Mesendoderm (in vitro differentiated cells): ENCODE data around the gene HCN2.
A peak's percentile ranks its signal among the peaks of the same experiment; 100 is the strongest.

Experiments
- DNase-seq: peaks from one replicate; pipeline ENCODE4 v3.0.0; 2013
- H2AK5ac ChIP-seq: 2 replicates; pipeline ENCODE4 v1.6.1; 2013; ENCODE audit warnings: low read length, inconsistent platforms
- H2BK120ac ChIP-seq: 2 replicates; pipeline ENCODE4 v1.6.1; 2013; ENCODE audit warnings: low read depth, mild to moderate bottlenecking, low read length, moderate library complexity, mixed read lengths
- H2BK15ac ChIP-seq: replicated peaks from 2 replicates; pipeline ENCODE4 v1.6.1; 2013; ENCODE audit warnings: low read depth, mild to moderate bottlenecking, moderate library complexity
- H2BK5ac ChIP-seq: 2 replicates; pipeline ENCODE4 v1.6.1; 2013; ENCODE audit warnings: low read length, inconsistent platforms
- H3K18ac ChIP-seq: 2 replicates; pipeline ENCODE4 v1.6.1; 2013; ENCODE audit warnings: mild to moderate bottlenecking, low read length, mixed read lengths
- H3K23ac ChIP-seq: one replicate; pipeline ENCODE4 v1.6.1; 2013; ENCODE audit warnings: low read length
- H3K27ac ChIP-seq: 2 replicates; pipeline ENCODE4 v1.5.1; 2013; ENCODE audit warnings: low read depth, mild to moderate bottlenecking, inconsistent platforms, low read length, moderate library complexity
- H3K27me3 ChIP-seq: 2 replicates; pipeline ENCODE4 v1.6.1; 2013; ENCODE audit warnings: low read length, control low read depth, mild to moderate bottlenecking, inconsistent platforms; ENCODE audit not compliant: insufficient read depth, poor library complexity
- H3K36me3 ChIP-seq: 2 replicates; pipeline ENCODE4 v1.6.1; 2013; ENCODE audit warnings: low read length, inconsistent platforms; ENCODE audit not compliant: control insufficient read depth, insufficient read depth
- H3K4ac ChIP-seq: one replicate; pipeline ENCODE4 v1.6.1; 2013; ENCODE audit warnings: low read depth, mild to moderate bottlenecking, low read length, moderate library complexity
- H3K4me1 ChIP-seq: 2 replicates; pipeline ENCODE4 v1.6.1; 2013; ENCODE audit warnings: low read depth, low read length, inconsistent platforms; ENCODE audit not compliant: control insufficient read depth
- H3K4me2 ChIP-seq: 2 replicates; pipeline ENCODE4 v1.6.1; 2013; ENCODE audit warnings: low read length
- H3K4me3 ChIP-seq: 2 replicates; pipeline ENCODE4 v1.5.1; 2013; ENCODE audit warnings: mild to moderate bottlenecking, low read length
- H3K56ac ChIP-seq: one replicate; pipeline ENCODE4 v1.6.1; 2013; ENCODE audit warnings: low read length
- H3K79me1 ChIP-seq: 2 replicates; pipeline ENCODE4 v1.6.1; 2013; ENCODE audit warnings: low read length, inconsistent platforms
- H3K79me2 ChIP-seq: 2 replicates; pipeline ENCODE4 v1.6.1; 2013; ENCODE audit warnings: mild to moderate bottlenecking, low read length; ENCODE audit not compliant: control insufficient read depth, insufficient read depth
- H3K9ac ChIP-seq: 2 replicates; pipeline ENCODE4 v1.6.1; 2013; ENCODE audit warnings: low read length, inconsistent platforms
- H4K5ac ChIP-seq: one replicate; pipeline ENCODE4 v1.6.1; 2013; ENCODE audit warnings: low read length
- H4K8ac ChIP-seq: one replicate; pipeline ENCODE4 v1.6.1; 2013; ENCODE audit warnings: low read depth, mild to moderate bottlenecking, control low read depth, low read length, moderate library complexity
- WGBS: extraction: QIAGEN DNeasy Blood & Tissue Kit; methylation state at CpG from one replicate; pipeline ENCODE4 v1.1.7; 2013; ENCODE audit warnings: low lambda C conversion rate, missing lambda C conversion rate; ENCODE audit not compliant: insufficient coverage; ENCODE audit errors: extremely low coverage; 5-methylcytosine and 5-hydroxymethylcytosine counted together

HCN2 gene

DNA sequence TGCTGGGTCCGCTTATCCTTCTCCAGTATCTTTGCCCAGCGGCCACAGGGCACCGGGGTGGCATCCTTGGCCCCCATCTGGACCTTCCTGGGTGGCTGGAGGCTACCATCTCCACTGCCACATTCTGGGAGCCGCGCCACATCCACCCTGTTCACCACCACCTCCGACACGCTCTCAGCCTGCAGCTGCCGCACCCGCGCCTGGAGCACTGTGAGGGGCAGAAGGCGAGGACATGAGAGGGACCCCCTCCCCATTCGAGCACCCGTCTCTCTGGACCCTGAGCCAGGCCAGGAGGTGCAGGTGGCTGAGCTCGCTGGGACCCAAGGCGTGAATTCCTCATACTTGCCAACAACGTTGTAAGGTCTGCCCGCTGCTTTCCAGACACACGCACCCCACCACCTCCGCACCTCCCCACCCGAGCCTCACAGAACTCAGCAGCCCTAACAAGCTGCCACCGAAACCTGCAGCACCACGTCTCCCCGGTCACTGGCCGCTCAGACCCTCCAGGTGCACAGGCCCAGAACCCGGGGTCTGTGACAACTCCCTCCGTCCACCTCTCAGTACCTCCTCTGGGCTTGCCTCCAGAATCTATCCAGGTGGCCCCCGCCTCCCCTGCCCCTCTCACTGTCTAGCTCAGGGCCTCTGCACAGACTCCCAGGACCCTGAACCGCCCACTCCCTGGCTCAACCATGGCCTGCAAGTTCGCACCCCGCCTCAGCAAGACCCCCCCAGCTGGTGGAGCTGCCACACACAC, 40.5 kb downstream of the HCN2 start:
- H3K4ac ChIP-seq = no peak overlapping the region
- H3K4me3 ChIP-seq = no peak overlapping the region
- no peaks in the 10 kb centered on the region for H3K27me3 ChIP-seq
- peaks cover 3% of the 10 kb centered on the region for H3K4me1 ChIP-seq
- no peak overlapping the region for H4K8ac ChIP-seq
- H2AK5ac ChIP-seq = no peak overlapping the region
- no peak for DNase-seq
- H3K79me1 ChIP-seq = peaks cover 4% of the 10 kb centered on the region
- H4K5ac ChIP-seq = no peak overlapping the region
- H3K79me2 ChIP-seq = peaks cover 7% of the 10 kb centered on the region
- no peak overlapping the region for H3K18ac ChIP-seq
- H3K27ac ChIP-seq = no peak overlapping the region
- H3K23ac ChIP-seq = no peak overlapping the region
- no peak overlapping the region for H2BK15ac ChIP-seq
- no CpG with 5 or more reads among the region's 30 CpGs for WGBS
- no peak overlapping the region for H3K56ac ChIP-seq
- H3K9ac ChIP-seq = no peak overlapping the region
- H2BK120ac ChIP-seq = no peak overlapping the region
- no peaks in the 10 kb centered on the region for H3K36me3 ChIP-seq
- no peak overlapping the region for H2BK5ac ChIP-seq
- no peak overlapping the region for H3K4me2 ChIP-seq

DNA sequence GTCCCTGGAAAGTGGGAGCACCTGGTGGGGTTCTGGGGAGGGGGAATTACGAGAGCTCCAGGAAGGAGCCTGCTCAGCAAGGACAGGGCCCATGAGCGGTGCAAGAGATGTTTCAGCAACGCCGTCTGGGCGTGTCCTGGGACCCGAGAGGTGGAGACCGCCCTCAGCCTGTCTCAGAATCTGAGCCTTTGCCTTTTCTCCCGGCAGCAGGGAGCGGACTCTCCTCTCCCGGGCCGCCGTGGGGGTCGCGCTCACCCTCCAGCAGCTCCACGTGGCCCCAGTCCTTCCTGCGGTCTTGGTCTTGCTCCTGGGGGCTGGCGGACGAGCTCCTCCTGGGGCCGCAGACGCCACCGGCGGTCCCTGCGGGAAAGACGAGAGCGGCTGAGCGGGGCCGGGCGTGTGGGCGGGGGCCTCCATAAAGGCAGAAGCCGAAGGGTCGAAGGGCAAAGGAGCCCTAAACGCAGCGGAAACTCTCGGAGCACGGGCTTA, 42.9 kb downstream of the HCN2 start:
- DNase-seq = peak; percentile 82
- peak overlapping the region; percentile 99 for H3K56ac ChIP-seq
- no peak overlapping the region for H2AK5ac ChIP-seq
- no peak overlapping the region for H4K5ac ChIP-seq
- H2BK5ac ChIP-seq = no peak overlapping the region
- H4K8ac ChIP-seq = no peak overlapping the region
- no CpG with 5 or more reads among the region's 35 CpGs for WGBS
- peak overlapping the region; percentile 97 for H3K9ac ChIP-seq
- peak overlapping the region; percentile 70 for H3K4ac ChIP-seq
- no peak overlapping the region for H3K23ac ChIP-seq
- peaks cover 3% of the 10 kb centered on the region for H3K4me1 ChIP-seq
- H2BK15ac ChIP-seq = no peak overlapping the region
- no peaks in the 10 kb centered on the region for H3K36me3 ChIP-seq
- no peak overlapping the region for H2BK120ac ChIP-seq
- no peak overlapping the region for H3K27ac ChIP-seq
- peaks cover 7% of the 10 kb centered on the region for H3K79me2 ChIP-seq
- no peaks in the 10 kb centered on the region for H3K27me3 ChIP-seq
- peak overlapping the region; percentile 78 for H3K18ac ChIP-seq
- peaks cover 4% of the 10 kb centered on the region for H3K79me1 ChIP-seq
- peak overlapping the region; percentile 87 for H3K4me2 ChIP-seq
- peak overlapping the region; percentile 99 for H3K4me3 ChIP-seq

DNA sequence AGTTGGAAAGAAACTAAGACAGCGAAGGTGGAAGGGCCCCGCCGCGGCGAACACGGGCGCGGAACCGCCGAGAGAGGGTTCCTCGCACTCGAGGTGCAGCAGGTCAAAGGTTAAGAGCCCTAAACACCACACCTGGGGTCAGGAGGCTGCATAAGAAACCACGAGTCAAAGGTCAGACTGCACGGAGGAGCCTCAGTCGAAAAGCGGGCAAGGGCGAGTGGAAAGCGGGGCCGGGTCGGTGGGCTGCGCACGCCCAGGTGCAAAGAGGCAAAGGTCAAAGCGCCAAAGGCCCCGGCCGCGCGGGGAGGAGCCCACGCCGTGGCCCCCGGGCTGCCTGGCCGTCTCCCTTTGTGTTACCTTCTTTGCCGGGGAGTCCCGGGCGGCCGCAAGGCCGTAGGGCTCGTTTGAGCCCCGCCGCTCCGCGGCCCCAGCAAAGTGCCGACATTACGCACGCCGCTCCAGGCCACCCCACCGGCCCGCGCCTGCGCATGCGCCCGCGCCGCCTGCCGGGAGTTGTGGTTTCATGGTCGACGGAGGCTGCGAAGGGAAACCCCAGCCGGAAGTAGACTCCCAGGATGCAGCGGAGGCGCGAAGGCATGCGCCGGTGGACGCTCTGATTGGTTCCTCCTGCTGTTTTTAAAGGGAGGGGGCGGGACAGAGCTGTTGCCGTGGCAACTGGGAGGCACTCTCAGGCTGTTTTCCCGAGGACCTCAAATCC, 43.5 kb downstream of the HCN2 start, which contains the start of gene POLRMT:
Gene POLRMT, minus strand, starts transcription at position 470 of the 718 bp plus-strand sequence. Its CDS starts 25 bp downstream, at position 445.
- Histone ChIP-seq H2BK15ac (no peak within 1 kb of the TSS), H3K18ac (peak within 1 kb of the TSS; percentile 78), H2AK5ac (no peak within 1 kb of the TSS), H3K79me2 (peaks cover 7% of the 10 kb centered on the region), H3K36me3 (no peaks in the 10 kb centered on the region), H2BK120ac (no peak within 1 kb of the TSS), H3K27me3 (no peaks in the 10 kb centered on the region), H3K4ac (peak within 1 kb of the TSS; percentile 70), H3K27ac (no peak within 1 kb of the TSS), H3K4me3 (peak within 1 kb of the TSS; percentile 99), H3K9ac (peak within 1 kb of the TSS; percentile 97), H3K79me1 (peaks cover 4% of the 10 kb centered on the region), H3K4me2 (peak within 1 kb of the TSS; percentile 96), H3K56ac (peak within 1 kb of the TSS; percentile 99), H2BK5ac (no peak within 1 kb of the TSS), H4K5ac (no peak within 1 kb of the TSS), H4K8ac (no peak within 1 kb of the TSS), H3K23ac (no peak within 1 kb of the TSS), H3K4me1 (peaks cover 3% of the 10 kb centered on the region)
- peak; percentile 99 for DNase-seq
- WGBS = no CpG with 5 or more reads among the region's 67 CpGs

DNA sequence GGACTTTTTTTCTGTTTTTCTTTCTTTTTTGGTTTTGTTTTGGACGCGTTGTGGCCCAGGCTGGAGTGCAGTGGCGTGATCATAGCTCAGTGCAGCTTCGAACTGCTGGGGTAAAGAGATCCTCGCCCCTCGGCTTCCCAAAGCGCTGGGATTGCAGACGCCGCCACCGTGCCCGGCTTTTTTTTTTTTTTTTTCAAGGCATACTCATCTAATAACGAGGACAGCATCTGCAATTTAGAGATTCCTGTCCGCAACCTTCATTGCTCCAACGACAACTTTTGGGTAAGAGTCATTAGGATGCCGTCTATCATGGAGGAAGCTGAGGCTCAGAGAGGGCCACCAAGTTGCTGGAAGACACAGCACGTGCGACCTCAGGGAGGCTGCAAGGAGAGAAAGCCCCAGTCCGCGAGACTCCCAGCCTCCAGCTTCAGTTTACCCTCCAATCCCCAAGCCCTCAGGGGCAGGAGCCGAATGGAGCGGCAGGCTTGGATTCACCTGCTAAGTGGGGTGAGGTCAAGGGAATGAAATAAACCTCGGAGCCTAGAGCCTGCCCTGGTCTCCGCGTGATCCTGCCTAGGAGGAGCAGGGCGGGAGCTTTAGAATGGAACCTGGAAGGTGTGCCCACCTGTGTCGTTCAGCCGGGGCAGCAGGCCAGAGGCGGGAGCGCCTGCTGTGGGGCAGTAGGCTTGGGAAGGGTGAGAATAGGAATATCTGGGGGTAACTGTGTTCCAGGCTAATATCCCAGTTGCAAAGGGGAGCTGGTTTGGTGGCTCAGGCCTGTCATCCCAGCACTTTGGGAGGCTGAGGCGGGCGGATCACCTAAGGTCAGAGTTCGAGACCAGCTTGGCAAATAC, 44.3 kb downstream of the HCN2 start:
- Histone ChIP-seq H3K56ac (peak overlapping the region; percentile 92), H4K5ac (no peak overlapping the region), H3K9ac (peak overlapping the region; percentile 93), H3K18ac (no peak overlapping the region), H3K27ac (no peak overlapping the region), H3K23ac (no peak overlapping the region), H4K8ac (no peak overlapping the region), H3K4me1 (peaks cover 3% of the 10 kb centered on the region), H2BK15ac (no peak overlapping the region), H2AK5ac (no peak overlapping the region), H3K4me2 (peak overlapping the region; percentile 96), H3K4me3 (peak overlapping the region; percentile 82), H3K79me1 (peaks cover 4% of the 10 kb centered on the region), H2BK5ac (no peak overlapping the region), H3K36me3 (no peaks in the 10 kb centered on the region), H3K4ac (no peak overlapping the region), H3K27me3 (no peaks in the 10 kb centered on the region), H3K79me2 (peaks cover 7% of the 10 kb centered on the region), H2BK120ac (no peak overlapping the region)
- DNase-seq = peak; percentile 34
- no CpG with 5 or more reads among the region's 32 CpGs for WGBS

DNA sequence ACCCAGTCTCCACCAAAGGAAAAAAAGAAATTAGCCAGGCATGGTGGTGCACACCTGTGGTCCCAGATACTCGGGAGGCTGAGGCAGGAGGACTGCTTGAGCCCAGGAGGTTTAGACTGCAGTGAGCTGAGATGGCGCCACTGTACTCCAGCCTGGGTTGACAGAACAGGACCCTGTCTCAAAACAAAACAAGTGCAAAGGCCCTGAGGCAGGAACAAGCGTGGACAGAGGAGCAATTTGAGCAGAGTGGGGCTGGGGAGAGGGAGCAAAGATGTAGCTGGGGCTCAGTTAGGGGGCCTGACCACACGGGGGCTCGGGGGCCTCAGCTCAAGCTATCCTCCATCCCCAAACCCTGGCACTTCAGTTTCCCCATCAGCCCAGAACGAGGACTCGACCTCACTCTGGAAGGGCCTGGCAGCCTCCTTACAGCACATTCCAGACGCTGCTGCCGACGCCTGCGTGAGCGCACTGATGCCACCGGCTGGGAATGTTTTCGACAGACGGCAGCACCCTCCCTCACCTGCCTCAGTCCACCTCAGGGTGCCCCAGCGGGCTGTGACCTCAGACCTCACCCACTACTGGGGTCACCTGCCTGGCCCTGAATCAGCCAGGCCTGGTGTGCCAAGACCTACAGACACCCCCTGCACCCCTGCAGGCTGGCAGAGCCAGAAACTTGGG, 45.4 kb downstream of the HCN2 start:
- Histone ChIP-seq H4K5ac (no peak overlapping the region), H3K36me3 (no peaks in the 10 kb centered on the region), H3K79me1 (peaks cover 4% of the 10 kb centered on the region), H3K4me3 (no peak overlapping the region), H2BK5ac (no peak overlapping the region), H2BK15ac (no peak overlapping the region), H3K27me3 (no peaks in the 10 kb centered on the region), H3K79me2 (peaks cover 7% of the 10 kb centered on the region), H3K4me2 (no peak overlapping the region), H3K56ac (no peak overlapping the region), H3K23ac (no peak overlapping the region), H4K8ac (no peak overlapping the region), H3K18ac (no peak overlapping the region), H2AK5ac (no peak overlapping the region), H3K27ac (no peak overlapping the region), H3K4me1 (peaks cover 3% of the 10 kb centered on the region), H2BK120ac (no peak overlapping the region), H3K9ac (no peak overlapping the region), H3K4ac (no peak overlapping the region)
- peak; percentile 48 for DNase-seq
- WGBS = no CpG with 5 or more reads among the region's 16 CpGs
